Mucosa of descending colon (tissue), 3 donors: ENCODE data around the gene PRRT1. TPM values are rescaled to one million over a fixed set of nuclear protein-coding genes. Genes with fewer than 3 reads are reported as not detected.

Source experiments
- ATAC-seq: fragments of 200-7000 bp; cut with Tn5 transposase; one replicate; pipeline ENCODE4 v1.9.1; 2020; ENCODE audit warnings: mild to moderate bottlenecking, moderate library complexity
- DNase-seq, 3 donors: peaks; one replicate each; pipeline ENCODE4 v3.0.0-alpha.2; 2020
- H3K36me3 ChIP-seq: fragments of 200-600 bp; one replicate; pipeline ENCODE4 v1.8.0; 2021; ENCODE audit warnings: low read depth, mild to moderate bottlenecking
- H3K4me1 ChIP-seq: fragments of 200-600 bp; one replicate; pipeline ENCODE4 v1.8.0; 2021; ENCODE audit warnings: low read depth, mild to moderate bottlenecking
- H3K4me3 ChIP-seq: fragments of 200-600 bp; one replicate; pipeline ENCODE4 v1.8.0; 2021; ENCODE audit warnings: mild to moderate bottlenecking
- H3K9me3 ChIP-seq: fragments of 200-600 bp; one replicate; pipeline ENCODE4 v1.8.0; 2021; ENCODE audit warnings: mild to moderate bottlenecking
- CTCF ChIP-seq: fragments of 200-600 bp; IDR thresholded peaks from one replicate; pipeline ENCODE4 v1.8.0; 2022; ENCODE audit warnings: antibody characterized with exemption, mild to moderate bottlenecking
- intact Hi-C, 2 donors: fragments of 100-400 bp; cut with DNase I in 1 of 2; cut with micrococcal nuclease in 1 of 2; formaldehyde crosslinking; loops; one replicate each; pipeline versions ENCODE4 v1.11.0 to v1.11.1; 2022; cut with DNase I, micrococcal nuclease
- total RNA-seq, 3 donors: library from RNA; stranded (reverse); fragmentation: NEBNext Ultra II Directional in 2 of 3; extraction: Animal tissue kit (Norgen Biotek cat#: 25700) in 2 of 3; gene quantifications; one replicate each; pipeline versions ENCODE4 v1.2.1 to v1.2.4, GENCODE V29; 2021 to 2023
- donor health status: DM: no; HTN: no; CAD: no; lungs with moderate emphysema.
- donor health status: DM: no; HTN: no; CAD: no.
- donor health status: DM: no; HTN: yes; CAD: no.

The PRRT1 gene
- total RNA-seq, 3 donors from 2014 or later = 0.96 to 6.6 (median 2.0) TPM

GRCh38 chr6:32156891-32157290 is 5.2 kb upstream of the PRRT1 start:
- no peaks in the 10 kb centered on the region for H3K36me3 ChIP-seq

GRCh38 chr6:32154514-32155161 is 2.9 kb upstream of the PRRT1 start:
- Histone ChIP-seq H3K4me1 (peaks cover 26% of the 10 kb centered on the region), H3K36me3 (no peaks in the 10 kb centered on the region), H3K4me3 (peak overlapping the region; percentile 42), H3K9me3 (no peaks in the 10 kb centered on the region)
- peak; percentile 82 to 85 (median 83) for DNase-seq
- TF ChIP-seq CTCF = peak; percentile 16
- ATAC-seq = peak; percentile 88
- intact Hi-C loops = no loop called here

More at GRCh38 chr6:32156891-32157290, 5.2 kb upstream of the PRRT1 start:
- Histone ChIP-seq H3K4me1 (peaks cover 26% of the 10 kb centered on the region), H3K9me3 (no peaks in the 10 kb centered on the region), H3K4me3 (no peak overlapping the region)
- intact Hi-C loops = no loop called here
- DNase-seq (no peak), ATAC-seq (no peak)
- no peak for TF ChIP-seq CTCF

GRCh38 chr6:32153564-32154513 is 2.1 kb upstream of the PRRT1 start, which contains the start of gene PPT2:
Gene PPT2 (plus strand): TSS chr6:32154141. CDS start chr6:32154595, 454 bp downstream.
- ATAC-seq (peak; percentile 80), DNase-seq (peak; percentile 86 to 89 (median 87))
- Histone ChIP-seq H3K36me3 (no peaks in the 10 kb centered on the region), H3K4me3 (peak within 1 kb of the TSS; percentile 42), H3K4me1 (peaks cover 26% of the 10 kb centered on the region), H3K9me3 (no peaks in the 10 kb centered on the region)
- TF ChIP-seq CTCF = no peak
- intact Hi-C loops = no loop called here

- no peak for TF ChIP-seq CTCF
- DNase-seq (peak; percentile 38 to 61 (median 55)), ATAC-seq (no peak)
- intact Hi-C loops = no loop called here
- Histone ChIP-seq H3K36me3 (no peaks in the 10 kb centered on the region), H3K4me3 (no peak overlapping the region), H3K4me1 (peaks cover 26% of the 10 kb centered on the region), H3K9me3 (no peaks in the 10 kb centered on the region)
Observed at GRCh38 chr6:32152769-32153563, 1.2 kb upstream of the PRRT1 start.

GRCh38 chr6:32151181-32151862 is 417 bp downstream of the PRRT1 start:
- intact Hi-C loops = no loop called here
- ATAC-seq (no peak), DNase-seq (no peak)
- H3K4me1 ChIP-seq = peaks cover 25% of the 10 kb centered on the region
- no peaks in the 10 kb centered on the region for H3K36me3 ChIP-seq
- no peak overlapping the region for H3K4me3 ChIP-seq
- H3K9me3 ChIP-seq = no peaks in the 10 kb centered on the region
- TF ChIP-seq CTCF = no peak
